ENCODE measurements around the gene VWF.
"Not testable (repeated sequence)": the region's sequence is repeated elsewhere in the genome, so short reads cannot be mapped to it uniquely, and the experiment has no call there.

Gene VWF

GRCh38 chr12:6143303-6143675, 18.8 kb upstream of the VWF start:
- no peak for FAIRE-seq

- not testable (repeated sequence) for FAIRE-seq
Measured at GRCh38 chr12:6142368-6143302, 18.2 kb upstream of the VWF start.

- not testable (repeated sequence) for FAIRE-seq
Measured at GRCh38 chr12:6141731-6142367, 17.4 kb upstream of the VWF start.

GRCh38 chr12:6140651-6141447, 16.4 kb upstream of the VWF start:
- FAIRE-seq = no peak

GRCh38 chr12:6135071-6135470, 10.6 kb upstream of the VWF start:
- no peak for FAIRE-seq

- no peak for FAIRE-seq
Measured at GRCh38 chr12:6133642-6134041, 9.2 kb upstream of the VWF start.

GRCh38 chr12:6132496-6132895, 8.0 kb upstream of the VWF start:
- no peak for FAIRE-seq

GRCh38 chr12:6125310-6125608, 789 bp upstream of the VWF start:
- FAIRE-seq = no peak

GRCh38 chr12:6123258-6123657, 1.2 kb downstream of the VWF start:
- no peak for FAIRE-seq

GRCh38 chr12:6122201-6122600, 2.3 kb downstream of the VWF start:
- no peak for FAIRE-seq

- no peak for FAIRE-seq
Measured at GRCh38 chr12:6120796-6121473, 3.5 kb downstream of the VWF start.

- no peak for FAIRE-seq
Measured at GRCh38 chr12:6118891-6119568, 5.4 kb downstream of the VWF start.

- FAIRE-seq = no peak
Measured at GRCh38 chr12:6116471-6117021, 7.9 kb downstream of the VWF start.

GRCh38 chr12:6115389-6115788, 9.1 kb downstream of the VWF start:
- FAIRE-seq = no peak

GRCh38 chr12:6114476-6114870, 10.0 kb downstream of the VWF start:
- FAIRE-seq = no peak

- no peak for FAIRE-seq
Measured at GRCh38 chr12:6113691-6114475, 10.6 kb downstream of the VWF start.

GRCh38 chr12:6112004-6112403, 12.5 kb downstream of the VWF start:
- FAIRE-seq = no peak

GRCh38 chr12:6110006-6110405, 14.5 kb downstream of the VWF start:
- FAIRE-seq = no peak

GRCh38 chr12:6106218-6106617, 18.3 kb downstream of the VWF start:
- FAIRE-seq = no peak

- FAIRE-seq = no peak
Measured at GRCh38 chr12:6104842-6105241, 19.6 kb downstream of the VWF start.

- FAIRE-seq = no peak
Measured at GRCh38 chr12:6104027-6104426, 20.4 kb downstream of the VWF start.

Measured in endometrium (tissue), 2 donors.